WTC11 (cell line): Measurements from ENCODE around the gene PRM3. TPM values are rescaled to one million over a fixed set of nuclear protein-coding genes. Genes with fewer than 3 reads are reported as not detected.
A peak's percentile ranks its signal among the peaks of the same experiment; 100 is the strongest.

Experiments
- ATAC-seq: fragments of 200-7000 bp; cut with Tn5 transposase; 2 replicates; pipeline ENCODE4 v1.10.0; 2021; ENCODE audit warnings: mild to moderate bottlenecking, moderate library complexity
- CTCF ChIA-PET: fragments of 300-600 bp; sonication (Branson Sonifier 250); formaldehyde crosslinking; loops from one replicate; lab custom pipeline; 2021; ENCODE audit warnings: antibody characterized with exemption; lab: Charles Lee
- POLR2A ChIA-PET: fragments of 350-600 bp; sonication (Branson Sonifier 250); formaldehyde crosslinking; loops from one replicate; lab custom pipeline; 2021; ENCODE audit warnings: antibody characterized with exemption; lab: Charles Lee
- DNase-seq: peaks from one replicate; pipeline ENCODE4 v3.0.0; 2021; ENCODE audit warnings: low spot score
- H3K27ac Mint-ChIP-seq: 2 replicates; pipeline ENCODE4 v1.8.0; 2021; ENCODE audit warnings: mixed read lengths
- H3K27me3 Mint-ChIP-seq: 2 replicates; pipeline ENCODE4 v1.8.0; 2021; ENCODE audit warnings: low read depth, mild to moderate bottlenecking, moderate library complexity, mixed read lengths
- H3K36me3 Mint-ChIP-seq: 2 replicates; pipeline ENCODE4 v1.8.0; 2021; ENCODE audit warnings: mixed read lengths
- H3K4me1 Mint-ChIP-seq: 2 replicates; pipeline ENCODE4 v1.8.0; 2022; ENCODE audit warnings: mixed read lengths
- H3K4me3 Mint-ChIP-seq: 2 replicates; pipeline ENCODE4 v1.8.0; 2021; ENCODE audit warnings: mild to moderate bottlenecking, moderate library complexity, mixed read lengths
- H3K9me3 Mint-ChIP-seq: 2 replicates; pipeline ENCODE4 v1.8.0; 2021; ENCODE audit warnings: mixed read lengths
- ATF1 ChIP-seq: sonication (generic); formaldehyde crosslinking; IDR thresholded peaks from 2 replicates; pipeline ENCODE4 v1.8.1; 2023; ENCODE audit warnings: mild to moderate bottlenecking, moderate library complexity, missing genetic modification reagents
- FOXJ3 ChIP-seq: sonication (generic); formaldehyde crosslinking; IDR thresholded peaks from 2 replicates; pipeline ENCODE4 v1.9.0; 2021; ENCODE audit warnings: missing genetic modification reagents, mild to moderate bottlenecking, borderline replicate concordance
- FOXP1 ChIP-seq: sonication (generic); formaldehyde crosslinking; IDR thresholded peaks from 2 replicates; pipeline ENCODE4 v1.8.0; 2022; ENCODE audit warnings: missing genetic modification reagents, mild to moderate bottlenecking, moderate library complexity, borderline replicate concordance
- GABPB1 ChIP-seq: sonication (generic); formaldehyde crosslinking; IDR thresholded peaks from 2 replicates; pipeline ENCODE4 v1.8.1; 2023; ENCODE audit warnings: mild to moderate bottlenecking, missing genetic modification reagents
- MYBL2 ChIP-seq: sonication (generic); formaldehyde crosslinking; IDR thresholded peaks from 2 replicates; pipeline ENCODE4 v1.8.1; 2023; ENCODE audit warnings: mild to moderate bottlenecking, moderate library complexity, missing genetic modification reagents
- RORB ChIP-seq: fragments of 250-450 bp; sonication (Bioruptor Pico); IDR thresholded peaks from 2 replicates; pipeline ENCODE4 v1.9.0; 2021; ENCODE audit warnings: mild to moderate bottlenecking
- SMAD4 ChIP-seq: sonication (generic); formaldehyde crosslinking; IDR thresholded peaks from 2 replicates; pipeline ENCODE4 v1.8.0; 2022; ENCODE audit warnings: mild to moderate bottlenecking, missing genetic modification reagents
- TEAD4 ChIP-seq: sonication (generic); formaldehyde crosslinking; IDR thresholded peaks from 2 replicates; pipeline ENCODE4 v1.8.0; 2022; ENCODE audit warnings: mild to moderate bottlenecking, missing genetic modification reagents
- ZNF121 ChIP-seq: sonication (generic); formaldehyde crosslinking; IDR thresholded peaks from 2 replicates; pipeline ENCODE4 v1.8.0; 2023; ENCODE audit warnings: missing genetic modification reagents
- ZNF281 ChIP-seq: sonication (generic); formaldehyde crosslinking; IDR thresholded peaks from 2 replicates; pipeline ENCODE4 v1.8.0; 2023; ENCODE audit warnings: mild to moderate bottlenecking, missing genetic modification reagents
- total RNA-seq: library from RNA; stranded (reverse); gene quantifications from 3 replicates; pipeline ENCODE4 v1.2.3, GENCODE V29; 2021
- TF ChIP-seq, protein P1 (sequence below): sonication (generic); formaldehyde crosslinking; IDR thresholded peaks from 2 replicates; pipeline ENCODE4 v1.8.1; 2022; ENCODE audit warnings: missing genetic modification reagents, borderline replicate concordance
- TF ChIP-seq, protein P2 (sequence below): sonication (generic); formaldehyde crosslinking; IDR thresholded peaks from 2 replicates; pipeline ENCODE4 v1.8.0; 2022; ENCODE audit warnings: mild to moderate bottlenecking, missing genetic modification reagents
- TF ChIP-seq, protein P3 (sequence below): sonication (generic); formaldehyde crosslinking; IDR thresholded peaks from 2 replicates; pipeline ENCODE4 v1.8.1; 2022; ENCODE audit warnings: low read depth, mild to moderate bottlenecking, moderate library complexity, missing genetic modification reagents, borderline replicate concordance

The PRM3 gene
- total RNA-seq, 1 experiment from 2014 or later, result not detected

- CTCF ChIA-PET, result interaction anchor here (0.6 to 2.4 kb wide), 6 partner anchors 10 to 64 kb away, joined by 3 to 13 read pairs (median 4); partner anchors contain the start of gene SOCS1
- H3K4me3 Mint-ChIP-seq, result no peak overlapping the region
These were observed 34.4 kb upstream of the PRM3 start for GRCh38 chr16:11307639-11308492.

DNA sequence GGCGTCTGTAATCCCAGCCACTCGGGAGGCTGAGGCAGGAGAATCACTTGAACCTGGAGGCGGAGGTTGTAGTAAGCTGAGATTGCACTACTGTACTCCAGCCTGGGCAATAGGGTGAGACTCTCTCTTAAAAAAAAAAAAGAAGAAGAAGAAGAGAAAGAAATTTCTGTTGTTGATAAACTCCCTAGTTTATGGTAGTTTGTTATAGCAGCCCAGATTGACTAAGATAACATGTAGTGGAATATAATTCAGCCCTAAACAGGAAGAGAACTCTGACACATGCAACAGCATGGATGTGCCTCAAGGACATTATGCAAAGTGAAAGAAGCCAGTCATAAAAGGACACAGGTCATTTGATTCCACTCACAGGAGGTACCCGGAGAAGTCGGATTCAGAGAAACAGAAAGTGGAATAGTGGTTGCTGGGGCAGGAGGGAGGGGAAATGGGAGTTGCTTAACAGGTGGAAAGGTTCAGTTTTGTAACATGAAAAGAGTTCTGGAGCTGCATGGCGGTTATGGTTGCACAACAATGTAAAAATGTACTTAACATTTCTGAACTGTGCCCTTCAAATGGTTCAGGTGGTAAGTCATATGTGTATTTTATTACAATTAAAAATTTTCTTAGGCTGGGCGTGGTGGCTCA is 33.7 kb upstream of the PRM3 start:
- no peaks in the 10 kb centered on the region for H3K36me3 Mint-ChIP-seq
- peaks cover 4% of the 10 kb centered on the region; the same call in 1 of the 2 replicates for H3K9me3 Mint-ChIP-seq
- ChIA-PET CTCF (interaction anchor here (0.8 to 2.4 kb wide), 3 partner anchors 9 to 64 kb away, joined by 4 to 13 read pairs (median 5); partner anchors contain the start of gene SOCS1), POLR2A (no interaction called here)
- no peak overlapping the region for H3K4me3 Mint-ChIP-seq
- H3K4me1 Mint-ChIP-seq, result peaks cover 45% of the 10 kb centered on the region
- H3K27me3 Mint-ChIP-seq, result no peaks in the 10 kb centered on the region
- TF ChIP-seq FOXP1 (no peak), GABPB1 (CRISPR knock-in tag) (0 out of 2 replicates have a peak, but pooled peaks have one; percentile 34), RORB (no peak)
- DNase-seq, result no peak
- no peak for ATAC-seq
- peak overlapping the region; percentile 82 for H3K27ac Mint-ChIP-seq

More at GRCh38 chr16:11307639-11308492, 34.4 kb upstream of the PRM3 start:
- ATAC-seq, result no peak
- Mint-ChIP-seq H3K9me3 (peaks cover 4% of the 10 kb centered on the region; the same call in 1 of the 2 replicates), H3K27ac (peak overlapping the region; percentile 86; the same call in 1 of the 2 replicates), H3K27me3 (no peaks in the 10 kb centered on the region), H3K4me1 (peaks cover 51% of the 10 kb centered on the region), H3K36me3 (no peaks in the 10 kb centered on the region)
- TF ChIP-seq ZNF121 (CRISPR knock-in tag) (peak; percentile 56; the same call in 1 of the 2 replicates), ATF1 (CRISPR knock-in tag) (no peak)
- DNase-seq, result no peak
- POLR2A ChIA-PET, result interaction anchor here (1.0 to 1.7 kb wide), 3 partner anchors 24 to 52 kb away, joined by 3 to 5 read pairs (median 3); partner anchors contain the start of gene SOCS1

- no peak for ATAC-seq
- peaks cover 4% of the 10 kb centered on the region; the same call in 1 of the 2 replicates for H3K9me3 Mint-ChIP-seq
- H3K27ac Mint-ChIP-seq, result 0 out of 2 replicates have a peak overlapping the region, but pooled peaks have one; percentile 20
- ChIA-PET CTCF (no interaction called here), POLR2A (no interaction called here)
- no peaks in the 10 kb centered on the region for H3K27me3 Mint-ChIP-seq
- no peaks in the 10 kb centered on the region for H3K36me3 Mint-ChIP-seq
- no peak overlapping the region for H3K4me3 Mint-ChIP-seq
- TF ChIP-seq, protein P1, sequence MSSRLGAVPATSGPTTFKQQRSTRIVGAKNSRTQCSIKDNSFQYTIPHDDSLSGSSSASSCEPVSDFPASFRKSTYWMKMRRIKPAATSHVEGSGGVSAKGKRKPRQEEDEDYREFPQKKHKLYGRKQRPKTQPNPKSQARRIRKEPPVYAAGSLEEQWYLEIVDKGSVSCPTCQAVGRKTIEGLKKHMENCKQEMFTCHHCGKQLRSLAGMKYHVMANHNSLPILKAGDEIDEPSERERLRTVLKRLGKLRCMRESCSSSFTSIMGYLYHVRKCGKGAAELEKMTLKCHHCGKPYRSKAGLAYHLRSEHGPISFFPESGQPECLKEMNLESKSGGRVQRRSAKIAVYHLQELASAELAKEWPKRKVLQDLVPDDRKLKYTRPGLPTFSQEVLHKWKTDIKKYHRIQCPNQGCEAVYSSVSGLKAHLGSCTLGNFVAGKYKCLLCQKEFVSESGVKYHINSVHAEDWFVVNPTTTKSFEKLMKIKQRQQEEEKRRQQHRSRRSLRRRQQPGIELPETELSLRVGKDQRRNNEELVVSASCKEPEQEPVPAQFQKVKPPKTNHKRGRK (CRISPR knock-in tag), result no peak
- TF ChIP-seq, protein P2, sequence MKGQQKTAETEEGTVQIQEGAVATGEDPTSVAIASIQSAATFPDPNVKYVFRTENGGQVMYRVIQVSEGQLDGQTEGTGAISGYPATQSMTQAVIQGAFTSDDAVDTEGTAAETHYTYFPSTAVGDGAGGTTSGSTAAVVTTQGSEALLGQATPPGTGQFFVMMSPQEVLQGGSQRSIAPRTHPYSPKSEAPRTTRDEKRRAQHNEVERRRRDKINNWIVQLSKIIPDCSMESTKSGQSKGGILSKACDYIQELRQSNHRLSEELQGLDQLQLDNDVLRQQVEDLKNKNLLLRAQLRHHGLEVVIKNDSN, result no peak
- TF ChIP-seq ZNF281 (CRISPR knock-in tag), result no peak
- no peak for TF ChIP-seq FOXJ3
- TF ChIP-seq SMAD4 (CRISPR knock-in tag), result no peak
- TF ChIP-seq FOXP1, result no peak
- no peak for TF ChIP-seq MYBL2
- TF ChIP-seq, protein P3, sequence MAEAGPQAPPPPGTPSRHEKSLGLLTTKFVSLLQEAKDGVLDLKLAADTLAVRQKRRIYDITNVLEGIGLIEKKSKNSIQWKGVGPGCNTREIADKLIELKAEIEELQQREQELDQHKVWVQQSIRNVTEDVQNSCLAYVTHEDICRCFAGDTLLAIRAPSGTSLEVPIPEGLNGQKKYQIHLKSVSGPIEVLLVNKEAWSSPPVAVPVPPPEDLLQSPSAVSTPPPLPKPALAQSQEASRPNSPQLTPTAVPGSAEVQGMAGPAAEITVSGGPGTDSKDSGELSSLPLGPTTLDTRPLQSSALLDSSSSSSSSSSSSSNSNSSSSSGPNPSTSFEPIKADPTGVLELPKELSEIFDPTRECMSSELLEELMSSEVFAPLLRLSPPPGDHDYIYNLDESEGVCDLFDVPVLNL (CRISPR knock-in tag), result no peak
- no peak for TF ChIP-seq TEAD4 (CRISPR knock-in tag)
- H3K4me1 Mint-ChIP-seq, result peaks cover 45% of the 10 kb centered on the region
- no peak for DNase-seq
These were observed 33.0 kb upstream of the PRM3 start for GRCh38 chr16:11306381-11306780.
